22Rv1 (cell line): ENCODE measurements around the gene FAM43A.

ENCODE experiments used
- CTCF ChIP-seq: fragments of 450-650 bp; IDR thresholded peaks from 2 replicates; pipeline ENCODE4 v1.5.1; 2017; ENCODE audit warnings: mild to moderate bottlenecking
- ZFX ChIP-seq: fragments of 450-650 bp; IDR thresholded peaks from 2 replicates; pipeline ENCODE4 v1.6.1; 2017; ENCODE audit warnings: antibody characterized with exemption, borderline replicate concordance

- TF ChIP-seq CTCF: no peak
- no peak for TF ChIP-seq ZFX
Measured at GRCh38 chr3:194672876-194673275, 12.8 kb upstream of the FAM43A start.
